ENCODE data around the gene ERI3.

DNA sequence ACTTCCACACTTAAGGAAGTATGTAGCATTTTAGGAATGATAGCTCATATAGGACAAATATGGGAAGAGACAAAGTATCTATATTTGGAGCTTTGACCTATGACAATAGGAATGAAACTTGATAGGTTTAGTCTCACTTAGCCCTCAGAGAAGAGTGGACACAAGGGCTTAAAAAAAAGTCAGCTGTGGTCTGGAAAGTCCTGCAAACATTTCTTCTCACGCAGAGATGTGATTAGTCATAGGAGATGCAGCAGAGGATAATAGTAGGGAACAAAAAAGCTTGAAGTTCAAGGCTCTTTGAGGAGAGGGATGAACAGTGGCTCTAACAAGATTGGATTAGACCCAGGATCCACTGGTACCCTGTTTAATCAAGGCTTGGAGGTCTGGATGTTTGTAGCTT lies 35.2 kb upstream of the ERI3 start:
- TF ChIP-seq POLR2A (IDR thresholded peaks at IDR 0.05; ENCODE audit: low read depth, low read length) (no peak), POLR2AphosphoS5 (IDR thresholded peaks at IDR 0.05; ENCODE audit: low read depth, low read length) (no peak)

All from GM12892 (cell line).